GM12801 (cell line): ENCODE results near the gene UBR7.

Source experiments
- TF ChIP-seq, protein P1 (sequence below): IDR thresholded peaks from one replicate; pipeline ENCODE4 v1.5.1; 2011; ENCODE audit warnings: control low read depth; ENCODE audit not compliant: insufficient read length; ENCODE audit errors: extremely low read depth

UBR7 gene

DNA sequence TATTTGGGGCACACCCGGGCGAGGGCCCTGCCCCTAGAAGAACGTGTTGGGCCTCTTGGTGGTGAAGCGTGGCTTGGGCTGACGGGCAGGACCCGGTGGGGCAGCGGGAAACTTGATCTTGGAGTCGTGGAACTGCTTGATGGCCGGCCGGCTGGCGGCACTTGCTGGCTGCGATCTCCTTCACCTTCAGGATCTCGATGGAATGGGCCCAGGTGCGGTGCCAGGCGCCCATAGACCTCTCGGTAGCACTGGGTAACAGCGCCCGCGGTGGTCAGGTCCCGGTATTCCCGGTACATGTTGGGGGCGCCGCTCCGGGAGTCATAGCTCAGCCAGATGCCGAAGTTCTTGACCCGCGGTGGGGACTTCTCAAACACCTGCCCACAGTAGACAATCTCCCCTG, 16.5 kb downstream of the UBR7 start:
- TF ChIP-seq, protein P1, sequence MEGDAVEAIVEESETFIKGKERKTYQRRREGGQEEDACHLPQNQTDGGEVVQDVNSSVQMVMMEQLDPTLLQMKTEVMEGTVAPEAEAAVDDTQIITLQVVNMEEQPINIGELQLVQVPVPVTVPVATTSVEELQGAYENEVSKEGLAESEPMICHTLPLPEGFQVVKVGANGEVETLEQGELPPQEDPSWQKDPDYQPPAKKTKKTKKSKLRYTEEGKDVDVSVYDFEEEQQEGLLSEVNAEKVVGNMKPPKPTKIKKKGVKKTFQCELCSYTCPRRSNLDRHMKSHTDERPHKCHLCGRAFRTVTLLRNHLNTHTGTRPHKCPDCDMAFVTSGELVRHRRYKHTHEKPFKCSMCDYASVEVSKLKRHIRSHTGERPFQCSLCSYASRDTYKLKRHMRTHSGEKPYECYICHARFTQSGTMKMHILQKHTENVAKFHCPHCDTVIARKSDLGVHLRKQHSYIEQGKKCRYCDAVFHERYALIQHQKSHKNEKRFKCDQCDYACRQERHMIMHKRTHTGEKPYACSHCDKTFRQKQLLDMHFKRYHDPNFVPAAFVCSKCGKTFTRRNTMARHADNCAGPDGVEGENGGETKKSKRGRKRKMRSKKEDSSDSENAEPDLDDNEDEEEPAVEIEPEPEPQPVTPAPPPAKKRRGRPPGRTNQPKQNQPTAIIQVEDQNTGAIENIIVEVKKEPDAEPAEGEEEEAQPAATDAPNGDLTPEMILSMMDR, result no peak

GRCh38 chr14:93228550-93228949, 21.5 kb downstream of the UBR7 start:
- TF ChIP-seq, protein P1, result no peak

- TF ChIP-seq, protein P1, result no peak
Observed at GRCh38 chr14:93230539-93230938, 23.5 kb downstream of the UBR7 start.

GRCh38 chr14:93231129-93231979, 24.3 kb downstream of the UBR7 start:
- TF ChIP-seq, protein P1, result no peak

- TF ChIP-seq, protein P1, result no peak
Observed at GRCh38 chr14:93232159-93232558, 25.1 kb downstream of the UBR7 start.

- TF ChIP-seq, protein P1, result no peak
Observed at GRCh38 chr14:93234798-93235197, 27.7 kb downstream of the UBR7 start.

DNA sequence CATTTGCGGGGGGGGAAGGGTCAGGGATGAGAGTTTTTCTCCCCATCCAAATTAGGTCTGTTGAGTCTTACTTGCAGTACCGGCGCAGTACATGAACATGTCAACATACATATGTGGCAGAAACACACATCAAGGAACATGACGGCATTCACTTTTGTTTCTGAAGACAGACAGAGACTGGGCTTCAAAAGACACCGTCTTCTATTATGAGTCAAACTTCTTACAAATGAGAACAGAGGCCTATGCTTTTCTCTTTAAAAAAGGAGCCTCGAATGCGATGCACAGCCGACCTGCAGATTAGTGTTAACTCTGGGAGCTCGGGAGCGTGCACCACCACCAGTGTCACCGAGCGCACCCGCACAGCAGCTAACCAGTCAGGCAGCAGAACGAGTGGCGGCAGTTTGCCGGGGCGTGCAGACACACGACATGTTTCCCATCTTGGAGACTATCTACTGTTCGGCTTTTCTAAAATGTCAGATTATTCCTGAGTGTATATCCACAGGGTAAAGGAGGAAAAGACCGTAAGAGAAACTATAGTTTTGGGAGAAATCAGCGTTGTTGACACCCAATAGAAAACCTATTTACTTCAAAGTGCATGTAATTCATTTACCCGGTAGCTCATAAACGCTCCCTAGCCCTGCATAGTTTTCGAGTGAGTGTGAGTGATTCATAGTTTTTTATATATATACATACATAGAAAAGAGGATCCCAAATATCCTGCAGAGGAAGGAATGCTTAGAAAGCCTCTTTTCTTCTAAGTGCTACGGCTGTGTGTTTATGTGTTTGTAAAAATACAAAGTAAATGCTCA, 33.0 kb downstream of the UBR7 start:
- TF ChIP-seq, protein P1, result no peak
